Peyer's patch (tissue), 4 donors: Measurements from ENCODE around the gene SNN. TPM values are rescaled to one million over a fixed set of nuclear protein-coding genes. Genes with fewer than 3 reads are reported as not detected.
A peak's percentile ranks its signal among the peaks of the same experiment; 100 is the strongest.

Source experiments
- DNase-seq, 3 donors: peaks; one replicate each; pipeline ENCODE4 v3.0.0-alpha.2; 2017 to 2019
- H3K27ac ChIP-seq, 4 donors: fragments of 200-600 bp; sonication (generic); one replicate each; pipeline ENCODE4 v1.5.1; 2016 to 2019
- H3K27me3 ChIP-seq, 2 donors: fragments of 200-600 bp; sonication (generic); one replicate each; pipeline ENCODE4 v1.5.1; 2019
- H3K36me3 ChIP-seq, 3 donors: fragments of 200-600 bp; sonication (generic); one replicate each; pipeline ENCODE4 v1.5.1; 2016 to 2019
- H3K4me1 ChIP-seq, 4 donors: fragments of 200-600 bp; sonication (generic); one replicate each; pipeline ENCODE4 v1.5.1; 2016 to 2019
- H3K4me3 ChIP-seq, 4 donors: fragments of 200-600 bp; sonication (generic); 1 replicate in 3 of 4; 2 replicates in 1 of 4; pipeline ENCODE4 v1.5.1; 2016 to 2019; ENCODE audit warnings: mild to moderate bottlenecking in 1 of 4
- H3K9me3 ChIP-seq, 4 donors: fragments of 200-600 bp; sonication (generic); one replicate each; pipeline ENCODE4 v1.5.1; 2016 to 2019; ENCODE audit warnings: mild to moderate bottlenecking in 1 of 4
- POLR2A ChIP-seq, 2 donors: fragments of 450-650 bp; IDR thresholded peaks; one replicate each; pipeline ENCODE4 v1.5.1; 2017; ENCODE audit warnings: antibody characterized with exemption in 2 of 2, mild to moderate bottlenecking in 2 of 2, moderate library complexity in 2 of 2
- total RNA-seq, 4 donors: library from RNA; depleted of rRNA; stranded (reverse); fragments of >200 nt; gene quantifications; one replicate each; pipeline ENCODE4 v1.1.0, GENCODE V29; 2016
- TF ChIP-seq, protein P1 (sequence below), 6 experiments: fragments of 450-650 bp in 4 of 6; fragments of 200-600 bp in 2 of 6; sonication (generic) in 1 of 6; IDR thresholded peaks; one replicate each; pipeline ENCODE4 v1.5.1; 2017 to 2019; ENCODE audit warnings: antibody characterized with exemption in 6 of 6, mild to moderate bottlenecking in 3 of 6, moderate library complexity in 1 of 6

Gene SNN
- total RNA-seq, 4 donors from 2014 or later, result 4.2 to 5.0 (median 4.5) TPM

DNA sequence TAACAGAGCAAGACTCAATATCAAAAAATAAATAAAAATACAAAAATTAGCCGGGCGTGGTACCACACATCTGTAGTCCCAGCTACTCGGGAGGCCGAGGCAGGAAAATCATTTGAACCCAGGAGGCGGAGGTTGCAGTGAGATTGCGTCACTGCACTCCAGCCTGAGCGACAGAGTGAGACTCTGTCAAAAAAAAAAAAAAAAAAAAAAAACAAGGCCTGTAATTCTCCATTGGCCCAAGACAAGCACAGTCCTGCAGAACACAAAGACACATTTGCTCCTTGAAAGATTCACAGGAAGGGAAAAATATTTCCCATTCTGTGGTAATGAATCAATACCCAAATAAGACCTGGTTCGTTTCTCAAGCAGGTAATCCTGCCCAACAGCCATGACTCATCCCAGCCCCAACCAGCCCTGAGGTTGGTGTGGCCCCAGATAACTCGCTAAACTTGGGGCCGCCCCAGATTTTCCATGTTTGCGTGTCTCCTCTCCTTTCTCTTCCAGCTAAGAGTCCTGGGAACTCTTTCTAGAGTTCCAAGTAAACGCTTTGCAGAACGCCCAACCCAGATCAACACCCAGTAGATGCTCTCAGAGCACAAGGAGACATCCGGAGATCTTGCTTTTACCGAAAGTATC is 40.3 kb upstream of the SNN start:
- Histone ChIP-seq H3K4me3 (no peak overlapping the region), H3K27me3 (no peaks in the 10 kb centered on the region), H3K4me1 (peaks cover 0 to 16% (median 4%) of the 10 kb centered on the region in 4 donors), H3K36me3 (no peaks in the 10 kb centered on the region), H3K27ac (peak overlapping the region in 2 of 4 donors; percentile 29 to 71), H3K9me3 (no peaks in the 10 kb centered on the region)
- TF ChIP-seq, protein P1, sequence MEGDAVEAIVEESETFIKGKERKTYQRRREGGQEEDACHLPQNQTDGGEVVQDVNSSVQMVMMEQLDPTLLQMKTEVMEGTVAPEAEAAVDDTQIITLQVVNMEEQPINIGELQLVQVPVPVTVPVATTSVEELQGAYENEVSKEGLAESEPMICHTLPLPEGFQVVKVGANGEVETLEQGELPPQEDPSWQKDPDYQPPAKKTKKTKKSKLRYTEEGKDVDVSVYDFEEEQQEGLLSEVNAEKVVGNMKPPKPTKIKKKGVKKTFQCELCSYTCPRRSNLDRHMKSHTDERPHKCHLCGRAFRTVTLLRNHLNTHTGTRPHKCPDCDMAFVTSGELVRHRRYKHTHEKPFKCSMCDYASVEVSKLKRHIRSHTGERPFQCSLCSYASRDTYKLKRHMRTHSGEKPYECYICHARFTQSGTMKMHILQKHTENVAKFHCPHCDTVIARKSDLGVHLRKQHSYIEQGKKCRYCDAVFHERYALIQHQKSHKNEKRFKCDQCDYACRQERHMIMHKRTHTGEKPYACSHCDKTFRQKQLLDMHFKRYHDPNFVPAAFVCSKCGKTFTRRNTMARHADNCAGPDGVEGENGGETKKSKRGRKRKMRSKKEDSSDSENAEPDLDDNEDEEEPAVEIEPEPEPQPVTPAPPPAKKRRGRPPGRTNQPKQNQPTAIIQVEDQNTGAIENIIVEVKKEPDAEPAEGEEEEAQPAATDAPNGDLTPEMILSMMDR (IDR thresholded peaks at IDR 0.05), result no peak
- no peak for TF ChIP-seq POLR2A (IDR thresholded peaks at IDR 0.05)
- no peak for DNase-seq

DNA sequence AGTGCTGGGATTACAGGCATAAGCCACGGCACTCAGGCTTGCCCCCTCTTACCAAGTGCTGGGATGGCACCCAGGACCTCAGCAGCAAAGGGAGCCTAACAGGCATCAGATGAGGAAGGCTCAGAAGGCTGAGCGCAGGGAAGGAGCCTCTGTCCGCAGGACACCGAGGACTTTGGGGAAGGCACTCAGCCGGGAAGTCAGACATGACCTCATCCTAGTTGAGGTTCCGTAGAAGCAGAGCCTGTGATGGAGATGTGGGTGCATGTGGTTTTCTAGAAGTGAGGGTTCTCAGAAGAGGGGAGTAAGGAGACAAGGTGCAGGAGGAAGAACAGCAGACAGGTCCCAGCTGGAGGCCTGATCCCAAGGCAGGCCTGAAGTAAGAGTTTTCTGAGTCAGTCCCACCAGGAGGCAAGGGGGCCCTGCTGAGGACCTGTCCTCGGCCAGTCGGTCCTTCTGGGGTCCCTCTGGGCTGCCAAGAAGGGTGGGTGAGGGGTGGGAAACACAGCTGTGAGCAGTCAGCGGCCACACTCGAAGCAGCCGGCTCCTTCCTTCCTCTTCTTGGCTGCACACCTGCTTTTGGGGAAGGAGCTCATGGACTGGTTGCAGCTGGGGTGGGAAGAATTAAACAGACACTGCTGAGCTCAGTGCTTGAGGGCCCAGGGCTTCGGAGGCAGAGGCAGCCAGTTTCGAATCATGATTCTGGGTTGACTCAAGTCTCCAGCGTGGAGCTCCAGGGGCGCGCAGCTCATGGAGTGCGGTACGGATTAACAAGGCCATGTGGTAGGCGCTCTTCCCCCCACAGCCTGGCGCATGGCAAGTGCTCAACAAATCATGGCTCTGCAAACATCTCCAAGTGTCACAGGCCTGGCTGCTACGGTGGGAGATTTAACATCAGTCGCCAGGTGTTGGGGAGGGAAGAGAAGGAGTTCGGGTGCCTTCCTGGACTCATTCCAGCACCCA is 38.9 kb upstream of the SNN start:
- Histone ChIP-seq H3K36me3 (no peaks in the 10 kb centered on the region), H3K4me3 (peak overlapping the region in 1 of 4 donors; percentile 2), H3K9me3 (no peaks in the 10 kb centered on the region), H3K27ac (peak overlapping the region in 3 of 4 donors; percentile 50 to 71 (median 69)), H3K27me3 (no peaks in the 10 kb centered on the region), H3K4me1 (peaks cover 0 to 16% (median 4%) of the 10 kb centered on the region in 4 donors)
- DNase-seq, result peak in 2 of 3 donors; percentile 61 to 71
- TF ChIP-seq, protein P1 (IDR thresholded peaks at IDR 0.05), result no peak
- no peak for TF ChIP-seq POLR2A (IDR thresholded peaks at IDR 0.05)

DNA sequence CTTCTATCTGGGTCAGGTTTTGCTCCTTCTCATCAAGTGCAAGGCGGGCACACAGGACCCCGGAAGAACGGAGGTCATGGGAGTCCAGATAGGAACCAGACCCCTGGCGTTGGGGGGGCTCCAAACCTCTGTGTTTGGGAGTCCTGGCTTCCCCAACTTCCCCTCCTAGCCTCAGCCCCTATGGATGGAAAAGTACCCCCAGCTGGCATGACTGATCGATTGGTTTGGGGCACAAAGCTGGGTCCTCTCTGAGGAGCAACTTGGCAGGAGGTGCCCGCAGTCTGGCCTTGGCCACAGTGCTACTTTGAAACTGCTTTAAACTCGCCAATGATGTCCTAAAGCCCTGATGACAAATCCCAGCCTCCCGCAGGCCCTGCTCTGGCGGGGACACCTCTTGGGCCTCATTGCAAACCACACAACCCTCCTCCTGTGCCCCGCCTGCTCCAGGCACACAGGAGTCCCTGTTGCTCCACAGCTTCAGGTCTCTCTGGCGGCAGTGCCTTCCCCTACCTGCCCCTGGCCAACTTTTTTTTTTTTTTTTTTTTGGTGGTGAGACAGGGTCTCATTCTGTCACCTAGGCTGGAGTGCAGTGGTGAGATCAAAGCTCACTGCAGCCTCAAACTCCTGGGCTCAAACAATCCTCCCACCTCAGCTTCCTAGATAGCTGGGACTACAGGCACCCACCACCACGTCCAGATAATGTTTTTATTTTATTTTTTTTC is 38.0 kb upstream of the SNN start:
- no peak for DNase-seq
- peak overlapping the region in 3 of 4 donors; percentile 50 to 71 (median 69) for H3K27ac ChIP-seq
- no peaks in the 10 kb centered on the region for H3K27me3 ChIP-seq
- H3K4me3 ChIP-seq, result peak overlapping the region in 1 of 4 donors; percentile 2
- H3K9me3 ChIP-seq, result no peaks in the 10 kb centered on the region
- TF ChIP-seq, protein P1 (IDR thresholded peaks at IDR 0.05), result no peak
- no peak for TF ChIP-seq POLR2A (IDR thresholded peaks at IDR 0.05)
- H3K36me3 ChIP-seq, result no peaks in the 10 kb centered on the region
- H3K4me1 ChIP-seq, result peaks cover 0 to 19% (median 4%) of the 10 kb centered on the region in 4 donors

DNA sequence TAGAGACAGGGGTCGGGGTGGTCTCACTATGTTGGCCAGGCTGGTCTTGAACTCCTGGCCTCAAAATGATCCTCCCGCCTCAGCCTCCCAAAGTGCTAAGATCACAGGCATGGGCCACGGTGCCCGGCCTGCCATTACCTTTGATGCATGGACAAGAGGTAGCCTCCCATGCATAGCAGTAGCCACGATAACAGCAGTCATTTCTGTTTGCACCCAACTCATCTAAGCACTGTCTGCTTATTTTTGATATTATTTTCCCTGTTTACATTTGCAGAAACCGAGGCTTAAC is 37.5 kb upstream of the SNN start:
- no peak overlapping the region for H3K27ac ChIP-seq
- no peak for TF ChIP-seq POLR2A (IDR thresholded peaks at IDR 0.05)
- TF ChIP-seq, protein P1 (IDR thresholded peaks at IDR 0.05), result no peak
- DNase-seq, result no peak
- peaks cover 0 to 24% (median 5%) of the 10 kb centered on the region in 4 donors for H3K4me1 ChIP-seq
- no peaks in the 10 kb centered on the region for H3K36me3 ChIP-seq
- no peaks in the 10 kb centered on the region for H3K9me3 ChIP-seq
- no peak overlapping the region for H3K4me3 ChIP-seq
- H3K27me3 ChIP-seq, result no peaks in the 10 kb centered on the region

DNA sequence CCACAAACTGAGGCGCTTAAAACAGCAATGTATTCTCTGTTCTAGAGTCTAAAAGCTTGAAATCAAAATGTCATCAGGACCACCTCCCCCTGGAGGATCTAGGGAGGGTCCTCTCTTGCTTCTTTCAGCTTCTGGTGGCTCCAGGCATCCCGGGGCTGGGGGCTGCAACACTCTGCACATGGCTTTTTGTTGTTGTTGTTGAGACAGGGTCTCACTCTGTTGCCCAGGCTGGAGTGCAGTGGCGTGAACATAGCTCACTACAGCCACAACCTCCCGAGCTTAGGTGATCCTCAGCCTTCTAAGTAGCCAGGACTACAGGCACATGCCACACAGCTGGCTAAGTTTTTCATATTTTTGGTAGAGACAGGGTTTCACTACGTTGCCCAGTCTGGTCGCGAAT is 37.0 kb upstream of the SNN start:
- TF ChIP-seq POLR2A (IDR thresholded peaks at IDR 0.05), result no peak
- TF ChIP-seq, protein P1 (IDR thresholded peaks at IDR 0.05), result no peak
- H3K27ac ChIP-seq, result no peak overlapping the region
- H3K4me3 ChIP-seq, result no peak overlapping the region
- no peaks in the 10 kb centered on the region for H3K9me3 ChIP-seq
- no peak for DNase-seq
- H3K27me3 ChIP-seq, result no peaks in the 10 kb centered on the region
- peaks cover 0 to 27% (median 6%) of the 10 kb centered on the region in 4 donors for H3K4me1 ChIP-seq
- no peaks in the 10 kb centered on the region for H3K36me3 ChIP-seq
